AG20443 (cell line): ENCODE data around the gene MEF2C.

Experiments used
- DNase-seq: peaks from one replicate; pipeline ENCODE4 v3.0.0; 2012; ENCODE audit warnings: low spot score, mixed read lengths

Gene MEF2C

DNA sequence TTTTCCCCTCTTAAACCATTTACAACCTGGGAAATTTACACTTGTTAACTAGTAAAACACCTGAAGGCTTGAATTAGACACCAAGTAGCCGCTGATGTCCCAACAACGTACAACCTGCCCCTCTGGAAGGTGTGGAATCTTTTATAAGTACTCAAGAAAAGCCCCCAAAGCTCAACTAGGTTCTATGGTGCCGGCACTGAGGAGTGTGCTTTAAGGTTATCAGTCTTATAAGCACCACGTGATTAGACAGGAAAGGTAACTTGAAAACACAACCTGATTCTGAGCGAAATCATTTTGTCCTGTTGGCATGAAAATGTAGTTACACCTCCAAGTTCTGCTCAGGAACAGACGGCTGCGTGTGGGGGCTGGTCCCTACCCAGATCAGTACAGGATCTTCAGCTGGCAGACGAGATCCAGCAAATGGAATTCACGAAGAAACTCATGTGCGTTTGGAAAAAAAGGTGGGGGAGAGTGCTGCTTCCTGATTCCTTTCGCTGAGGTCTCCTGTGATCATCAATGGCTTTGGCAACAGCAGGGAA is 195.5 kb downstream of the MEF2C start:
- no peak for DNase-seq

DNA sequence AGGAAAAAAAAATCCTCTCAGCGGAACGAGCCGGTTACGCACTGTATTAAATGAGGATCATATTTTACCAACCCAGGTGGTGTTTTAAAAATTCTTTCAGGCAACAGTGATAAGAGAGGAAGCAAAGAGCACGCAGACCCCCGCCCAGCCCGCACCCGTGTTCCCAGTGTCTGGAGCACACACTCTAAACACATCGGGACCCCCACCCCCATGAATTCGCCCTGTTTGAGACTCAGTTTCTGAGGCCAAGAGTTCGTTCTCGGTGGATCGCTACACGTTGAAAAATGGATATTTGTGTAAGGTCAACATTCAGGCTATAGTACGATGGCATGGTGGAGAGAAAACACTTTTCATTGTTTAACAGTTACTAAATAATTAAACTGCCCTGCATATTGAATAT is 196.3 kb downstream of the MEF2C start:
- no peak for DNase-seq

DNA sequence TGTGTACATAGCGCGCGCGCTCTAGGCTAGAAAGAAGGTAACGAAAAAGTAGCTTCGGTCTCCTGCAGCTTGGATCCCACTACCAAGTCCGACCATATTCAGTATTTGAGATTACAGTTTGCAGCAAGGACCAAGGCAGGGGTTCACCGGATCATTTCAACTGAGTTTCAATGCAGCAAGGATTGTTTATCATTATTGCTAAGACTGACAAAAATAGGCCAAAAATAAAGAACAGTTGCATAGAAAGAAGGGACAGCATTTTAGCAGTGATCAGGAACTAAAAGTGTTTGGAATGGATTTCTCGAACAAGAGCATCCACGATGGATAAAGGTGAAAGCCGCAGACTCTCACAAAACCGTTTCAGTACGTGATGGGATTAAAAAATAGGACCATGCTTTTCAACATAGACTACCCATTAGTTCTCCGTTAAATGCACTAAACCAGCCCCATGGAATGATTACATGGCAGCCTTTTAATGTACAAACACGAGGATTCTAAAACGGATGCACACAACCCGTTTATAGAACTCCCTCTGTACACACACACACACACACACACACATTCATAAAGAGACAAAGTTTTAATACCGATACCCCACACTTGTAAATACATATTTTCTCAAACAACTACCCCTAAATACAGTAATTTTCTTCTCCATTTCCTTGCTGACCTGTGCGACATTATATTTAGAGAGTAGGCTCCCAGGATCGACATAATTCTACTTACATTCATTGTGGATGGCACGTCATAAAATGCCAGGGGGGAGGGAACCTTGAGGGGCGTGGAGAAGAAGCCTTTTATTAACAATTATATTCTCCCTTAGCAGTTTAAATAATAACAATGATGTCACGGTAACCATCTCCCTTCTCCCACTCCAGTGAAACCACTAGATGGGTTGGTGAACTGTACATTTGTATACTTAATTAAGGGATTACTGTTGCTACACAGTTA is 197.1 kb downstream of the MEF2C start:
- no peak for DNase-seq

DNA sequence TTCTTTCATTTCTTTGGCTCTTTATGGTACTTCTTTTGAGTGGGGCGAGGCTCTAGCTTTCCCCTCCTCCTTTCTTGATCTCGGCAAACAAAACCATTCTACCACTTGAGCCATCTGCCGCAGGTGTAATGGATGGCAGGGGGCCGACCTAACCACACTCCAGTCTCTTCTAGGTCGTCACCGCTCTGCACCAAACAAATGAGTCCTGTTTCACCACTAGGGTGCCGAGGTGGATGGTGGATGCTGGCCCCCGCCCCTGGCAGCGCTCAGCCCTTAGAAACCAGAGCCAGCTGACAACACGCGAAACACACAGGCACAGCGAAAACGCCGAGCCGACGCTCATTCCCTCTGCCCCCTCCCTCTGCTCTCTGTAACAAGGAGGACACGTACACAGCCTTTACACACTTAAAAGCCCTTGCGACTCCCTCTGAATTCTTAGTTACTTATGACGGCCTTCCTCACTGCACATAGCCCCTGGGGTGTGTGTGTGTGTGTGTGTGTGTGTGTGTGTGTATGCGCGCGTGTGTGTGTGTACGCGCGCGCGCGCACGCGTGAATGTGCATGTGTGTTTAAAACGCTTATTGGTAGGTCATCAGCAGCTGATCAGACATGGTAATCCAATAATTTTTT is 199.4 kb downstream of the MEF2C start:
- DNase-seq = no peak

DNA sequence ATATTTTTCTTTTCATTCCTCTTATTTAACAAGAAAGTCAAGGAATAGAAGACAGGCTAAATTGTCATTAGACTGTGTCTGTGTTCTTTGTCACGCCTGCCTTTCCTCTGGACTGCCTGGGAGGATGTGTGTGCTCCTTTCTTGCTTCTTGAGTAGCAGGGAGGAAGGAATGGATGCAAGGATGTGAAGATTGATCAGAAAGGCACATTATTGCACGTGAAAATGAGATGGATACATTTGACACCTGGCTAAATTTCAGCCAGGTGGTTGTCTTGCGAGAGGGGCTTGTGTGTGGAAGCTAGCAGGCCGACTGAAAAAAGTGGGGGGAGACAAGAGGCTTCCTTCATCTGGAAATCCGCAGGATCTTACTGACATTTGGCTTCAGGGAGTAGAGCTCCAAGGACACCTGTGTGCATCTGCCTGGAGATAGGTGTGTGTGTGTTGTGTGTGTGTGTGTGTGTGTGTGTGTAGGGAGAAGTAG is 200.1 kb downstream of the MEF2C start:
- DNase-seq = no peak

DNA sequence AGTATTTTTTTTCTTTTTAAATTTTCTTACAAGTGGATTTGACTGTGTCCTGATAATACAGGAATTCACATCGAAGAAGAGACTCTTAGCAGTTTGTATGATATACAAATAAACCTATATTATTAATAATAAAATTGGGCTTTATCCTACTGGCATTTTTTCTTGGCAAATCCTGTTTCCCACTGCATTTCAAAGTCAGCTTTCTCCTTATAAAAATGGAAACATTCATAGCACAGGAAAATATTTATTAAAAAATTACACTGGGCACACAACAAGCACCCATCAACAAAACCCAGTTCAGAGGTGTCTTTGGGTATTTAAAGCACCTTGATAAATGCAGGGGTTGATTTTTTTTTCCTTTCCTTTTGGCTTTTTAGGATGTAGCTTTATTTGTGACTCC is 200.9 kb downstream of the MEF2C start:
- DNase-seq = no peak

DNA sequence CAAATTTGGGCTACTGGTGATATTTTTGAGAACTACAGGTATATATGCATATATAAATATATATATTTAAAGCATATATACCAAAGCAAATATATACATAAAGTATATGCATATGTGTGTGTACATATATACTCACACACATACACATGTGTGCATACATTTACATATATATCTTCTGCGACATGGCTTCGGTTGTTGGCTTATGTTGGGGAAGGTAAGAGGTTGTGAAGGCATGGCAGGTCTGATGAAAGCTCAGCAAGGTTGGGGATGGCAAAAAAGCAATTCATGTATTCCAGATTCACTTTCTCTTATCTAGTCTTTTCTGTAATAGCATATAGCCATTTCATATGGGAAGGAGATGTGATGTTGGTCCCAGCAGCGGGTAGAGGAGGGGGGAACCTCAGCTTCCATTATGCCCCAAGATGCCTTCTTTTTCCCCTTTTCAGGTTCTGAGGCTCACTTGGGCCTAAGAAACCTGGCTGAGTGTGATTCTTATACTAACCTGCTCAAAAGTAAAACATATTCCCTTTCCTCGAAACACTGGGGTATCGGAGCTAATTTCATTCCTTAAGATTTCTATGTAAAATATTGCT is 201.7 kb downstream of the MEF2C start:
- DNase-seq = no peak

DNA sequence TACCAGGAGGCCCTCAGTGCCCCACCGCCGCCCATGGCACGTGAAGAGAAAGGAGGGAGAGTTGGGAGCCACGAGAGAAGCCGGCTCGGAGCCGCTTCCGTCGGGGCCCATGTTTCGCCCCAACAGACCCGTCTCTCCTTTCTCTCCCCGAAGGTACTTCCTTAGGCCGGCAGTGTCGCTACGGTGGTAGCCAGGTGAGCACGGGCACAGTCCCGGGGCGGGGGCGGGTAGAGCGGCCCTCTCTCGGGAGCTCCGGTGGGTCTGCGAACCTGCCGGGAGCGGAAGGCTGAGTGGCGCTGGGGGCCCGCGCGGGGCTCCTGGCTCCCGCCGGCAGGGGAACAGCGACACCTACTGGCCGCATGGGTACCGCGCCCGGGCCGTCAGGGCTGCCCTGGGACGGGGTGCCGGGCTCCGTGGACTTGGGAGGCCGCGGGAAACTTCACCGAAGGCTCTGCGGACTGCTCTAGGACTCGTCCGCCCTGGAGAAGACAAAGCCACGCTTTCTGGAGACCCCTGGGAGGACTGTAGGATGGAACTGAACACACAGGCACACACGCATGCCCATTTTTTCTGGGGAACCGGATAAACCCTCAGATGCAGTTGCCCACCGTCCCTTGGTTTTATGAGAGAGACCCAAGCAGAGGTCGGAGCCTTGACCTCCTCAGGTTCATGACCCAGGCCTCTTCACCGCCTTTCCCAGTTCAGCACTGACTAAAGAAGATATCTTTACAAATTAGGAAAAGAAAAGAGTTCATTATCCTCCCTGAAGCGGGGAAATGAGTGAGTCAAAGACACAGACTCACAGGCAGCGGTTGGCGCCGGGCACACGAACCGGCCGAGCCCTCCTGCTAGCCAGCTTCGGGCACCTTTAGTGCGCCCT is 202.5 kb downstream of the MEF2C start:
- DNase-seq = peak; percentile 93

DNA sequence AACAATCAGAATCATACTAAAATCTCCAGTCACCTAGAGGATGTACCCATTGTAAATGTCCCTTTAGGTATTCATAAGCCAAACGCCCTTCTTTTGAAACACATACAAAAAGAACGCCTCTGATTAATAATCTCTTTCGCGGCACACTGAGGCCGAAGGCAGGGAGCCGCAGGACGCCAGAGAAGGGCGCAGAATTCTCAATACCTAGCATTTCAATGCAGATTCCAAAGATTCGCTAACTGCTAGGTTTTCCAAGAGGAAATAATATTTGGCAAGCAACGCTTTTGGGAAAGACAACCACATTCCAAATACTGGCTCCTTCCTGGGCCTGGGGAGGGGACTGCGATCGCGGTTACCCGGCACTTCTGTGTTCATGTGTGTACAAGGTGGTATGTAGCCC is 203.3 kb downstream of the MEF2C start:
- DNase-seq = no peak

DNA sequence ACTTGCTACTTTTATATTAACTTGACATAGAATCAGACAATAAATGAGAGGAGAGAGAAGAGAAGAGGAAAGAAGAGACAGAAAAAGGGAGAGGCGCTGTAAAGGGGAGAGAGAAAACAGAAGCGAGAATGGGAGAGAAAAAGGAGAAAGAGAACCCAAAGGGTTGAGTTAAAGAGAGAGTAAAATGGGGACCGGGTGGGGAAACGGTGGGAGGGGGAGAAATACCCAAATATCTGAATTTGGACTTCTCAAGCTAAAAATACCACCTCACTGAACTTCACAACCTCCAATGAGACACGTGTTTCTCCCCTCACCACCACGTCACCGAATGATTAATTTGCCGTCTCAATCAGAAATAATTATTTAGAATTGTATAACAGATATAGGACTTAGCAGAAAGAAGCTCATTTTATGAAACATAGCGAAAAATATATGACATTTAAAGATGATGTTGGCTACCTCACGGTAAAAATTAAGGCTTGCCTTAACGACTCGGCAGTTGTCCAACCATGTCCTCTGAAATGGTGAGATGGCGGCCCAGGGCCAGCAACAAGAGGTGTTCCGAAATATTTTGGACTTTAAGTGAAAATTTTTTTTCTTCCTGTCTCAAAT is 204.1 kb downstream of the MEF2C start:
- DNase-seq = no peak

DNA sequence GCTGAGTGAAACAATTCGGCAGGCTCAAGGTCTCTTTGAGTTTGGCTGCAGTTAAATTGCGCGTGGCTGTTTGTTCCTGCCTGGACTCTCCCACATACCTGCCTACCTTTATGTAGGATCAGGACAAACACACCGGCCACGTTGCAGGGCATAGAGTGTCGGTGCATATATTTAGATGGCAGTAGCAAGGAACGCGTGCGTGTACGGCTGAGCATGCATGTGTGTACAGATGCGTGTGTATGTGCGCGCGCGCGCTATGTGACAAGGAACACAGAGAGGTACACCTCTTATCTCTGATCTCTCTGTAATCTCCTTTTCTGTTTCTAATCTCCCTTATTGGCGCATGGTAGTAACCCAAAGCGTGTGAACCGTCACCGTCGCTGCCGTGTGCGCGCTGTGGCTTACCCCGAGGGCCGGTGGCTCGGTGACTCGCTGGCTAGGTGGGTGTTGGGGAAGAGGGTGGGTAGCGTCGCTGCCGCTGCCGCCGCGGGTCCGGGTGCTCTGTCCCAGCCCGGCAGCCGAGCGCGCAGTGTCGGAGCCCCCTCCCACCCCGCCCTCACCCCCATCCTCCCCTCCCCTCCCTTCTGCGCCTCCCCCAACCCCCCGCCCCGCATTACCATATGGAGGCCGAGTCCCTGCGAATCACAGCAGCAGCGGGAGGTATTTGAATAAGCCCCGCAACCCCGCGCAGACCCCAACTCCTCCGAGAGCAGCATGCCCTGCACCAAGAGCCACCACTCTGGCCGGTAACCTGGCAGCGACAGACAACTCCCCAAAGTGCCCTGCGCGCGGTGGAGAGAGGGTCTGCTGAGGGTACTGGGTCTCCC is 204.8 kb downstream of the MEF2C start:
- no peak for DNase-seq

DNA sequence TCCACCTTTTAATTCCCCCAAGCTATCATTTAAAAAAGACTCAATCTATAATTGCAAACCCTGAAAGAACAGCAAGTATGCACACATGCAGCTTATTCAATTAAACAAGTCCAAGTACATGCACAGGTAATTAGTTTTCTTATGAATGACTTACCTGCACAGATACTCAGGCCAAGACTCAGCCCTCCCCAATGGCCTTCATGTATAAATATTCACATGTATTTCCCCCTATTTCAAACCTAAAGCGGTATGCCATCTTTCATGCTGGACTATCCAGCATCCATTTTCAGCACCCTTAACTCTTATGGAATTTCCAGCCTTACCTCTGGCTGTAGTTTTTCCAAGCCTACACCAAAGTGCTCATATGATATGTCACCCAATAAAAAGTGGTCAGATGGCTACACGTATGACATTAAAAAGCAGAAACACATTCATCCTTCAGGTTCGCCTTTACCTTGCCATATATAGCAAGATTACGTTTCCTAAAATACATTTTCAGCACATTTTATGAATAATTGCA is 205.5 kb downstream of the MEF2C start:
- no peak for DNase-seq

DNA sequence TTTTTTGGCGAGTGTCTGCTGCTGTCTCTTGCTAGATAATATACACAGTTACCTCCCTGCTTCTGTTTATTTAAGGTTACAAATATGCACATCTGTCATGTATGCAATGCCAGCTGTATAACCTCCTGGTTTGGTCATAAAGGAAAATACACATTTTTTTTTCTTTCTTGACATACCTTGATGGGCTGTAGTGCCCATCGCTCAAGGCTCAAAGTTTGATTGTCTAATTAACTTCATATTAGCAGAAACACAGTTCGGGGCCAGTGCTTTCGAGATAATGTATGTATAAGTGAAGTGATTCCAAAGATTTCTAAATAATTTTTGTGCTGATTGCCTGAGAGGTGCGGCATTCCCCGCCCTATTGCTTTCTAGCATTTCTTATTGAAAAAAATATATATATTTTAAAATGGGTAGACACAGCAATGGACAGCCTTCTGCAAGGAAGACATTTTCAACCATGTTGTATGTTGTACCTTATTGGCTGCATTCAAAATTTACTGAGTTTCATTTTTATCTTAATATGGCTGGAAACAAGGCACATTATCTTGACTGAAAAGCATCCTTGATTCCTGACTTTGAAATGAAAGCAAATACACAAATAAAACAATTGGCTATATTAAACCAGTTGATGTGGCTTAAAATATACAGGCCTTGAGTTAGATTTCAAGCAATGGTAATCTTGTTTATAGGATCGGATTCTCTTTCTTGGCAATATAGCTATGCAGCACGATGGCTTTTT is 206.2 kb downstream of the MEF2C start:
- DNase-seq = no peak

DNA sequence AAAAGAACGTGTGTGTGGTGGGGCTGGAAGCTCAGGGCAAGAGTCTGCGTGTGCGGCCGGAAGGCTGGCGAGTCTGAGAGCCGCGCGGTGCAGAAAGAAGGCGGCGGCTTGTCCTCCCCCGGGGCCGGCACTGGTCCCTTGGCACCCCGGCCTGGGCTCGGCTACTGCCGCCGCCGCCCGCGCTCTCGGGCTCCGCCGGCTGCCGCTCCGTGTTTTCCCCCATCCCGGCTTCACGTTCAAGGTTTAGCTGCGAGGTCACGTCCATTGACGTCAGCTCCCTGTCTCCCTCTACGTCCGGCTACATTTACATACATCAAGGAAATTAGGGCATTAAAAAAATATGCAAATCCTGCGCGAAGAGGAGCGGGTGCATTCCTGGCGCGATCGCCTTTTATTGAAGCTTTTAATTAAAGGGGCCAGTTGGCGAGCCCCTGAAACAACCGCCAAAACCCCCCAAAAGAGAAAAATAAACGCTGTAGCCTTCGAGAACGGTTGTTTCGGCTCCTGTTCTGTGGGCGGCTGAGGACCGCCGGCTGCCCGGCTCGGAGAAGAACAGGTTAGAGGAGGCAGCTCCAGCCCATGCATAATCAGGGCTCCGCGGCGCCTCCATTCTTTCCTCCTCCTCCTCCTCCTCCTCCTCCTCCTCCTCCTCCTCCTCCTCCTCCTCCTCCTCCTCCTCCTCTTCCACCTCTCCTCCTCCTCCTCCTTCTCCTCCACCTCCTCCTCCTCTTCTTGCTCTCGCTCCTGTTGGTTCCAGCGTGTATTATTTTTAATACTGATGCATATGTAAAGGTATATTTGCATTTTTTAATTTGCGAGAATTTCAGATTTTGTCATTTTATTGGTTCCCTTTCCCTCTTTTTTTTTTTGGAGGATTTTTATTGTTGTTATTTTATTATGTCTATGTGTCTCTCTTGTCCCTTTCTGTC is 207.0 kb downstream of the MEF2C start:
- DNase-seq = peak; percentile 48

DNA sequence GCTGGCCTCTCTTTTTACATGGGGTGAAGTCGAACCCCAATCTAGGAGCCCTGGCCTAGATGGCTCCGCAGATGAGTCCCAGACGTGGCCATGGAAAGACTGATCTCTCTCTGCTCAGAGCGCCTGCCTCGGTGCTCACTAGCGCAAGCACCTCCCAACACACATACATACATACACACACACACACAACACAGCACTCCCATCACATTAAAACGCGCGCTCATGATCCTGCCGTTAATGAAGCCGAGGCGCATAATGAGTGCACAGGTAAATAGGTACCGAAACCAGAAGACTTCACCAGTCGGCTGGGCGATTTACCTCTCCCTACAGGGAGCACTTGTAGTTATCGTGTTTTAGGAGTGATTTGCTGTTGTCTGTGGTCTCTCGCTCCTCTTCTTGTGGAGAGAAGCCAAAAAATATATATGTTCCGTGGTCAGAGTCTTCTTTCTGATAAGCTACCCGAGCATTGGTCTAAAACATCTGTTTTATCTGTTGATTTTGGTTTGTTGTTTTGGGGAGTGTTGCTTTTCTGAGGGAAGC is 207.7 kb downstream of the MEF2C start:
- DNase-seq = no peak

DNA sequence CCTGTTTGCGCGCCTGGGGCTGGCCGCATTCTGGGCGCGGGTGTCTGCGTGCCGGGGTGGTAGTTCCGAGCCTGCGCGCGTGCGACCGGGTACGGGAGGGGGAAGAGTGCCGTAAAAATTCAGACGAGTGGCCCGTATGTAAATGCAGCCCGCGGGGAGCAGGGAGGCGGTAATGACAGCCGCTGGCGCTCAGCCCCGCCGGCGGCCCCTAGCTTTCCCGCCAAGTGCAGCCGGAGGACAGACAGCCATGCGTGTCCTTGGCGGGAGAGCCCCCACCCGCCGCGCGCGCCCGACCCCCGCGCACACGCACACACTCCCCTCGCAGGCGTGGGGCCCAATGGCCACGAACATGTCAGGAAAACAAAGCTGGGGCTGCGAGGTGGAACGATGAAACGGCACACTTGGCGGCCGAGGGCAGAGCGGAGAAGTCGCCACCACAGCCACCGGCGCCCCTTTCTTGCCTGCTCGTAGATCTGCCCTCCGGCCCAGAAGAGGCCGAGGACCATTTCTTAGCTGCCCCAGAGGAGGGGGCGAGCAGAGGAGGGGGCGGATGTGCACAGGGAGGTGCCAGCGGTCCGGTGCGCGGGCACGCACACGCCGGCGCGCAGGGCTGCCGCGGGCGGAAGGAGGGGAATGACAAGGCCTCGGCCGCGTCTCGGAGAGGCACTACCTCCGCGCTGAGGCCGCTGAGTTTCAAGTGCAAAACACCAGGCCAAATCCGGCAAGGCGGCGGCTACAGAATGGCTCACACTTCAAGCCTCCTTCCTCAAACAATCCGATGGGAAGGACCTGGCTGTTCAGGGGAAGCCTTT is 208.4 kb downstream of the MEF2C start:
- DNase-seq = peak; percentile 43
